HepG2 (cell line): ENCODE results near the gene EPHA2. TPM values are rescaled to one million over a fixed set of nuclear protein-coding genes. Genes with fewer than 3 reads are reported as not detected.

Experiments
- CCAR2 ChIP-seq: fragments of 200-400 bp; formaldehyde crosslinking; optimal IDR thresholded peaks from 2 replicates; pipeline ENCODE3; 2018; ENCODE audit warnings: low read depth, mild to moderate bottlenecking, low read length, moderate library complexity
- ETV6 ChIP-seq: sonication (generic); formaldehyde crosslinking; conservative IDR thresholded peaks from 2 replicates; pipeline ENCODE4 v1.4.0; 2020; ENCODE audit warnings: missing genetic modification reagents
- HOXA3 ChIP-seq: sonication (generic); formaldehyde crosslinking; IDR thresholded peaks from 2 replicates; pipeline ENCODE4 v1.5.0; 2020; ENCODE audit warnings: missing genetic modification reagents
- HOXA9 ChIP-seq: sonication (generic); formaldehyde crosslinking; IDR thresholded peaks from 2 replicates; pipeline ENCODE4 v1.8.1; 2022; ENCODE audit warnings: missing genetic modification reagents, mild to moderate bottlenecking, moderate library complexity, borderline replicate concordance
- KLF15 ChIP-seq: sonication (generic); formaldehyde crosslinking; IDR thresholded peaks from 2 replicates; pipeline ENCODE4 v1.8.1; 2023; ENCODE audit warnings: borderline replicate concordance, mild to moderate bottlenecking, inconsistent platforms, missing genetic modification reagents, mixed read lengths
- MEF2D ChIP-seq: sonication (generic); formaldehyde crosslinking; IDR thresholded peaks from 2 replicates; pipeline ENCODE4 v1.5.1; 2020; ENCODE audit warnings: mild to moderate bottlenecking, missing genetic modification reagents
- PRPF4 ChIP-seq: fragments of 200-400 bp; formaldehyde crosslinking; IDR thresholded peaks from 2 replicates; pipeline ENCODE4 v1.6.1; 2016; ENCODE audit warnings: low read length, low read depth; ENCODE audit not compliant: poor library complexity, severe bottlenecking
- PTBP1 ChIP-seq: fragments of 200-400 bp; formaldehyde crosslinking; IDR thresholded peaks from 2 replicates; pipeline ENCODE4 v1.6.1; 2018; ENCODE audit warnings: low read length, low read depth; ENCODE audit not compliant: poor library complexity, severe bottlenecking
- RAD21 ChIP-seq: fragments of 450-650 bp; formaldehyde crosslinking; IDR thresholded peaks from 2 replicates; pipeline ENCODE4 v1.5.0; 2020; ENCODE audit warnings: mild to moderate bottlenecking
- RAD51 ChIP-seq: fragments of 450-650 bp; IDR thresholded peaks from 2 replicates; pipeline ENCODE4 v1.6.1; 2016; ENCODE audit warnings: borderline replicate concordance
- SKI ChIP-seq: fragments of 450-650 bp; IDR thresholded peaks from one replicate; pipeline ENCODE4 v1.6.1; 2018; ENCODE audit warnings: mild to moderate bottlenecking; ENCODE audit not compliant: partially characterized antibody
- SP5 ChIP-seq: IDR thresholded peaks from 2 replicates; pipeline ENCODE4 v1.6.1; 2016; ENCODE audit warnings: low read depth, borderline replicate concordance
- TCF7 ChIP-seq: sonication (generic); IDR thresholded peaks from 2 replicates; pipeline ENCODE4 v1.6.1; 2016; ENCODE audit warnings: antibody characterized with exemption, low read depth
- ZFP41 ChIP-seq: sonication (generic); formaldehyde crosslinking; IDR thresholded peaks from 2 replicates; pipeline ENCODE4 v1.4.0; 2020; ENCODE audit warnings: mild to moderate bottlenecking, missing genetic modification reagents, borderline replicate concordance
- ZFP90 ChIP-seq: sonication (generic); formaldehyde crosslinking; IDR thresholded peaks from 2 replicates; pipeline ENCODE4 v1.8.0; 2022; ENCODE audit warnings: missing genetic modification reagents, mild to moderate bottlenecking, inconsistent platforms, borderline replicate concordance
- ZFX ChIP-seq: sonication (generic); formaldehyde crosslinking; IDR thresholded peaks from 2 replicates; pipeline ENCODE4 v1.4.0; 2020; ENCODE audit warnings: mild to moderate bottlenecking, low read depth, missing genetic modification reagents, moderate library complexity
- ZFYVE20 ChIP-seq: sonication (generic); formaldehyde crosslinking; IDR thresholded peaks from 2 replicates; pipeline ENCODE4 v1.8.0; 2023; ENCODE audit warnings: low read depth, mild to moderate bottlenecking, moderate library complexity, missing genetic modification reagents, borderline replicate concordance
- ZNF136 ChIP-seq: sonication (generic); formaldehyde crosslinking; IDR thresholded peaks from 2 replicates; pipeline ENCODE4 v1.8.1; 2022; ENCODE audit warnings: low read depth, mild to moderate bottlenecking, moderate library complexity, missing genetic modification reagents
- ZNF207 ChIP-seq: fragments of 450-650 bp; IDR thresholded peaks from 2 replicates; pipeline ENCODE4 v1.6.1; 2016; ENCODE audit warnings: antibody characterized with exemption, borderline replicate concordance
- ZNF337 ChIP-seq: sonication (generic); formaldehyde crosslinking; IDR thresholded peaks from 2 replicates; pipeline ENCODE4 v1.5.1; 2020; ENCODE audit warnings: missing genetic modification reagents, low read depth, mild to moderate bottlenecking, borderline replicate concordance
- ZNF570 ChIP-seq: sonication (generic); formaldehyde crosslinking; IDR thresholded peaks from 2 replicates; pipeline ENCODE4 v1.4.0; 2020; ENCODE audit warnings: mild to moderate bottlenecking, missing genetic modification reagents, borderline replicate concordance
- ZNF761 ChIP-seq: sonication (generic); formaldehyde crosslinking; conservative IDR thresholded peaks from 2 replicates; pipeline ENCODE4 v1.4.0; 2020; ENCODE audit warnings: mild to moderate bottlenecking, missing genetic modification reagents
- ZNF841 ChIP-seq: sonication (generic); formaldehyde crosslinking; IDR thresholded peaks from 2 replicates; pipeline ENCODE4 v1.8.1; 2023; ENCODE audit warnings: missing genetic modification reagents, borderline replicate concordance
- polyA plus RNA-seq, 8 experiments: library from polyadenylated mRNA; depleted of rRNA in 3 of 8; stranded (reverse) in 7 of 8; unstranded in 1 of 8; fragments of >200 nt; fragmentation: Illumina TruSeq in 4 of 8; extraction: Trizol in 4 of 8; gene quantifications; 2 replicates each; pipeline versions ENCODE4 v1.2.1 to v1.2.3, GENCODE V29; 2011 to 2016; ENCODE audit warnings: low read depth in 4 of 8, missing spikeins in 1 of 8, mixed read lengths in 1 of 8; ENCODE audit not compliant: insufficient read depth in 1 of 8
- total RNA-seq, 5 experiments: library from RNA; depleted of rRNA; stranded (reverse); fragments of >200 nt; fragmentation: Illumina TruSeq; extraction: Trizol; gene quantifications; 2 replicates each; pipeline ENCODE4 v1.2.3, GENCODE V29; 2016; ENCODE audit warnings: low read depth in 1 of 5
- TF ChIP-seq, protein P1 (sequence below): sonication (generic); formaldehyde crosslinking; IDR thresholded peaks from 2 replicates; pipeline ENCODE4 v1.5.0; 2020; ENCODE audit warnings: mild to moderate bottlenecking, missing genetic modification reagents
- TF ChIP-seq, protein P2 (sequence below): fragments of 450-650 bp; IDR thresholded peaks from 2 replicates; pipeline ENCODE4 v1.6.1; 2017
- TF ChIP-seq, protein P3 (sequence below): sonication (generic); formaldehyde crosslinking; IDR thresholded peaks from 2 replicates; pipeline ENCODE4 v1.8.0; 2022; ENCODE audit warnings: missing genetic modification reagents, mild to moderate bottlenecking, borderline replicate concordance

The EPHA2 gene
- total and polyA plus RNA-seq, 2 of the 13 experiments (the other 11 are each of a cell fraction or from before 2014, with no cell fraction given), result 33.6 to 53.6 TPM

DNA sequence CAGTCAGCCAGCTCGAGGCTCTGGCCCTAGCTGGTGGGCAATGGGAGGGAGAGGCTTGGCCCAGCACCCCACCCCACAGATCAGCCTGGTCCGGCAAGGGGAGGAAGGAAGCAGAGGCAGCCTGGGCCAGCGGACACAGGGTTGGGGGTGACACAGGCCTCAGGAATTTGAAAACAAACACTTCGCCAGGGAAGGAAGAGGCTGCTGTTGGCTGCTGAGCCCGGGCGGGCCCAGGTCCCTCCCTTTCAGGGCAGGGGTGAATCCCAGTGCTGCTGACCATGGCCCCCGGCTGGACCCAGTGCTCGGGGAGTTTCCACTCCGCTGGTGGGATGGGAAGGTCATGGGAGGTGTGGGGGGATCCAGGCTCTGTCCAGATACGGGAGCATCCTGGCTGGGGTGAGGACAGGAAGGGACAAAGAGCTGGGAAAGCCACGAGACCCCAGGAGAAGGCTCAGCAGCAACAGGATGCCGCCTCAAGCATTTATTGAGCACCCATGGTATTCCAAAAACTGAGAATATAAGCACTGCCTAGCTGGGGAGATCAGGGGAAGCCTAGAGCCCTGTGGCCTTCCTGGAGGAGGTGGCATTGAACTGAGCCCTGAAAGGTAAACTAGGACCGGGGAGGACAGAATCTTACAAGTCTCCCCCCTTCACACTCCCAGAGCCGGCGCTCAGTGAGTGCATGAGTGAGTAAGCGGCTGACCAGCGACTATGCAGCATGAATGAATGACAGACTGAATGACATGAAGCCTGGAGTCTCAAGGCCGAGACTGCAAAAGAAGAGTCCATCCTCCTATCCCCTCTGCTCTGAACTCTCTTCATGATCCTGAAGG, 26.2 kb upstream of the EPHA2 start (continued):
- TF ChIP-seq SKI (peak; percentile 36), ZNF841 (CRISPR knock-in tag) (no peak), ZNF337 (CRISPR knock-in tag) (0 out of 2 replicates have a peak, but pooled peaks have one; percentile 32), MEF2D (CRISPR knock-in tag) (peak; percentile 87), ETV6 (CRISPR knock-in tag) (no peak), ZNF761 (CRISPR knock-in tag) (no peak), RAD51 (no peak), RAD21 (CRISPR knock-in tag) (no peak), ZFP90 (CRISPR knock-in tag) (0 out of 2 replicates have a peak, but pooled peaks have one; percentile 77), ZFX (CRISPR knock-in tag) (peak; percentile 84), HOXA9 (no peak), PRPF4 (no peak), ZFP41 (CRISPR knock-in tag) (no peak), ZNF570 (no peak), SP5 (CRISPR knock-in tag) (peak; percentile 71; the same call in 1 of the 2 replicates), KLF15 (CRISPR knock-in tag) (no peak; the same call in 1 of the 2 replicates), PTBP1 (peak; percentile 64), ZNF136 (no peak; the same call in 1 of the 2 replicates), ZFYVE20 (CRISPR knock-in tag) (no peak), ZNF207 (no peak), HOXA3 (peak; percentile 56; the same call in 1 of the 2 replicates), TCF7 (no peak), CCAR2 (no peak)
- TF ChIP-seq, protein P1, sequence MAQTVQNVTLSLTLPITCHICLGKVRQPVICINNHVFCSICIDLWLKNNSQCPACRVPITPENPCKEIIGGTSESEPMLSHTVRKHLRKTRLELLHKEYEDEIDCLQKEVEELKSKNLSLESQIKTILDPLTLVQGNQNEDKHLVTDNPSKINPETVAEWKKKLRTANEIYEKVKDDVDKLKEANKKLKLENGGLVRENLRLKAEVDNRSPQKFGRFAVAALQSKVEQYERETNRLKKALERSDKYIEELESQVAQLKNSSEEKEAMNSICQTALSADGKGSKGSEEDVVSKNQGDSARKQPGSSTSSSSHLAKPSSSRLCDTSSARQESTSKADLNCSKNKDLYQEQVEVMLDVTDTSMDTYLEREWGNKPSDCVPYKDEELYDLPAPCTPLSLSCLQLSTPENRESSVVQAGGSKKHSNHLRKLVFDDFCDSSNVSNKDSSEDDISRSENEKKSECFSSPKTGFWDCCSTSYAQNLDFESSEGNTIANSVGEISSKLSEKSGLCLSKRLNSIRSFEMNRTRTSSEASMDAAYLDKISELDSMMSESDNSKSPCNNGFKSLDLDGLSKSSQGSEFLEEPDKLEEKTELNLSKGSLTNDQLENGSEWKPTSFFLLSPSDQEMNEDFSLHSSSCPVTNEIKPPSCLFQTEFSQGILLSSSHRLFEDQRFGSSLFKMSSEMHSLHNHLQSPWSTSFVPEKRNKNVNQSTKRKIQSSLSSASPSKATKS (CRISPR knock-in tag), result no peak
- TF ChIP-seq, protein P2, sequence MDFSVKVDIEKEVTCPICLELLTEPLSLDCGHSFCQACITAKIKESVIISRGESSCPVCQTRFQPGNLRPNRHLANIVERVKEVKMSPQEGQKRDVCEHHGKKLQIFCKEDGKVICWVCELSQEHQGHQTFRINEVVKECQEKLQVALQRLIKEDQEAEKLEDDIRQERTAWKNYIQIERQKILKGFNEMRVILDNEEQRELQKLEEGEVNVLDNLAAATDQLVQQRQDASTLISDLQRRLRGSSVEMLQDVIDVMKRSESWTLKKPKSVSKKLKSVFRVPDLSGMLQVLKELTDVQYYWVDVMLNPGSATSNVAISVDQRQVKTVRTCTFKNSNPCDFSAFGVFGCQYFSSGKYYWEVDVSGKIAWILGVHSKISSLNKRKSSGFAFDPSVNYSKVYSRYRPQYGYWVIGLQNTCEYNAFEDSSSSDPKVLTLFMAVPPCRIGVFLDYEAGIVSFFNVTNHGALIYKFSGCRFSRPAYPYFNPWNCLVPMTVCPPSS, result no peak
- TF ChIP-seq, protein P3, sequence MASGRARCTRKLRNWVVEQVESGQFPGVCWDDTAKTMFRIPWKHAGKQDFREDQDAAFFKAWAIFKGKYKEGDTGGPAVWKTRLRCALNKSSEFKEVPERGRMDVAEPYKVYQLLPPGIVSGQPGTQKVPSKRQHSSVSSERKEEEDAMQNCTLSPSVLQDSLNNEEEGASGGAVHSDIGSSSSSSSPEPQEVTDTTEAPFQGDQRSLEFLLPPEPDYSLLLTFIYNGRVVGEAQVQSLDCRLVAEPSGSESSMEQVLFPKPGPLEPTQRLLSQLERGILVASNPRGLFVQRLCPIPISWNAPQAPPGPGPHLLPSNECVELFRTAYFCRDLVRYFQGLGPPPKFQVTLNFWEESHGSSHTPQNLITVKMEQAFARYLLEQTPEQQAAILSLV (CRISPR knock-in tag), result no peak; the same call in 1 of the 2 replicates
